ENCODE results near the gene TNS3. TPM values are rescaled to one million over a fixed set of nuclear protein-coding genes. Genes with fewer than 3 reads are reported as not detected.

Gene TNS3
- total and polyA plus RNA-seq, 2 of the 13 experiments (the other 11 are each of a cell fraction or from before 2014, with no cell fraction given) = 52.9 to 55.7 TPM

DNA sequence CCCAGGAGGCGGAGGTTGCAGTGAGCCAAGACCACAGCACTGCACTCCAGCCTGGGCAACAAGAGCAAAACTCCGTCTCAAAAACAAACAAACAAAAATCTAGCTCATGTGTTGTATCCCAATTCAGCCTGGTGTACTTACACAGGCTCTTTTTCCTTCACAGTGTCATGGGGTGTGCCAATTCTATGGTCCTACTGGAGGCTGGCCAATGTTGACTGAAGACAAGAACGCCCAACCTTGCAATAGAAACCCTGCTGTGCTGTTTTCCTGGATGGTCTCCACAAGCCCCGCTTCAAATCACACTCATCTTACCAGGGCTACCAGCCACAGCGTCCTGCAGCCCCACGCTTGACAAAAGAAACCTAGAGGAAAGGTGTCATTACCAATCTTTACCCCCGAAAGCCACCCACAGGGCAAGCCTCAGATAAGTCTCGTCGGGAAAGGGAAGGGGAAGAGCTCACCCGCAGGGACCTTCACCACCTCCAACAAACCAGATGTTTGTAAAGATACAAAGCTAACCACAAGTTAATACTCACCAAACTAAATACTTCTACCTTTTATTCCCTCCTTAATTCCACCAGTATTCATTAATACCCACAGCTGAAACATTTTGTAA lies 64.8 kb downstream of the TNS3 start:
- H2AFZ ChIP-seq (ENCODE audit: low read length) = no peak overlapping the region
- no peak overlapping the region for H3K4me3 ChIP-seq (replicated peaks in 1 of 3; ENCODE audit: insufficient read depth in 1 of 3, low read depth in 2 of 3, low read length in 3 of 3)
- no peaks in the 10 kb centered on the region for H3K9me3 ChIP-seq (ENCODE audit: low read length)
- no peak overlapping the region for H3K4me2 ChIP-seq (ENCODE audit: low read depth, low read length)
- peaks cover 68% of the 10 kb centered on the region for H4K20me1 ChIP-seq (ENCODE audit: insufficient read depth, low read length)
- H3K27me3 ChIP-seq (ENCODE audit: control insufficient read depth in 1 of 2, insufficient read depth in 2 of 2, low read length in 2 of 2) = no peaks in the 10 kb centered on the region
- no peak overlapping the region for H3K27ac ChIP-seq (ENCODE audit: extremely low read length, insufficient read depth, low read length)
- ATAC-seq (no peak), FAIRE-seq (no peak), DNase-seq (ENCODE audit: low spot score) (no peak)
- WGBS (ENCODE audit: low lambda C conversion rate) = 96% methylated on average over 10 of the region's 10 CpGs
- ChIA-PET POLR2A (no interaction called here), CTCF (ENCODE audit: low intra/inter-chr PET ratio, low total read pairs) (no interaction called here)
- peaks cover 95% of the 10 kb centered on the region for H3K79me2 ChIP-seq (ENCODE audit: insufficient read depth, low read length)
- no peak overlapping the region for H3K9ac ChIP-seq (ENCODE audit: insufficient read depth, low read depth, low read length)
- peaks cover 83% of the 10 kb centered on the region for H3K4me1 ChIP-seq (ENCODE audit: insufficient read depth, low read length)
- in situ Hi-C loops (cut with HindIII; ENCODE audit: extremely low pct_ligation_motif_present, low pct_unique_long_range_greater_than_20kb) (no loop called here), intact Hi-C loops (cut with micrococcal nuclease; ENCODE audit: unreplicated experiment) (no loop called here)
- no peak for TF ChIP-seq SSRP1 (CRISPR knock-in tag; IDR thresholded peaks at IDR 0.05)
- peaks cover 14 to 48% of the 10 kb centered on the region in 2 experiments for H3K36me3 ChIP-seq (replicated peaks in 1 of 2; ENCODE audit: control insufficient read depth in 1 of 2, insufficient read depth in 2 of 2, low read length in 2 of 2)
- no TSS peak for BruUV-seq (replicated peaks)

DNA sequence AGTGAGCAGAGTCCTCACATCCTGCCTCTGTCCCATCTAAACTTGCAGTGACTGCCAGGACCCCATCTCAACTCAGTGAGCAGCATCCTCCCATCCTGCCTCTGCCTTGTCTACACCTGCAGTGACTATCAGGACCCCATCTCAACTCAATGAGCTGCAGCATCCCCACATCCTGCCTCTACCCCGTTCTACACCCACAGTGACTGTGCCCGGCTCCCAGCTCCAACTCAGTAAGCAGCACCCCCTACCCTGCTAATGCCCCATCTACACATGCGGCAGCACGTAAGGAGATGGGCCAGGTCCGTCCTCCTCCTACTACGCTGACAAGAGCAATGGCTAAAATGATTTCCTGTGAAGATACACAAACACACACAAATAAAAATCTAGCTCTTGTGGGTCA lies 65.5 kb downstream of the TNS3 start:
- Histone ChIP-seq H3K4me1 (ENCODE audit: insufficient read depth, low read length) (peaks cover 83% of the 10 kb centered on the region), H3K27ac (ENCODE audit: extremely low read length, insufficient read depth, low read length) (no peak overlapping the region), H3K4me2 (ENCODE audit: low read depth, low read length) (no peak overlapping the region), H3K9ac (ENCODE audit: insufficient read depth, low read depth, low read length) (no peak overlapping the region), H4K20me1 (ENCODE audit: insufficient read depth, low read length) (peaks cover 67% of the 10 kb centered on the region), H3K9me3 (ENCODE audit: low read length) (no peaks in the 10 kb centered on the region), H3K79me2 (ENCODE audit: insufficient read depth, low read length) (peaks cover 95% of the 10 kb centered on the region), H3K27me3 (ENCODE audit: control insufficient read depth in 1 of 2, insufficient read depth in 2 of 2, low read length in 2 of 2) (no peaks in the 10 kb centered on the region), H2AFZ (ENCODE audit: low read length) (no peak overlapping the region), H3K36me3 (replicated peaks in 1 of 2; ENCODE audit: control insufficient read depth in 1 of 2, insufficient read depth in 2 of 2, low read length in 2 of 2) (peaks cover 16 to 48% of the 10 kb centered on the region in 2 experiments), H3K4me3 (replicated peaks in 1 of 3; ENCODE audit: insufficient read depth in 1 of 3, low read depth in 2 of 3, low read length in 3 of 3) (no peak overlapping the region)
- DNase-seq (ENCODE audit: low spot score) (no peak), ATAC-seq (no peak), FAIRE-seq (no peak)
- intact Hi-C loops (cut with micrococcal nuclease; ENCODE audit: unreplicated experiment) (no loop called here), in situ Hi-C loops (cut with HindIII; ENCODE audit: extremely low pct_ligation_motif_present, low pct_unique_long_range_greater_than_20kb) (no loop called here)
- CTCF ChIA-PET (ENCODE audit: low intra/inter-chr PET ratio, low total read pairs) = no interaction called here
- POLR2A ChIA-PET = no interaction called here
- BruUV-seq (replicated peaks) = no TSS peak
- no peak for TF ChIP-seq ZNF383 (CRISPR knock-in tag; IDR thresholded peaks at IDR 0.05; ENCODE audit: borderline replicate concordance)
- TF ChIP-seq ZNF790 (CRISPR knock-in tag; IDR thresholded peaks at IDR 0.05; ENCODE audit: borderline replicate concordance) = no peak
- TF ChIP-seq TP53 (CRISPR knock-in tag; conservative IDR thresholded peaks at IDR 0.05) = no peak
- no peak for TF ChIP-seq MZF1 (CRISPR knock-in tag; IDR thresholded peaks at IDR 0.05; ENCODE audit: borderline replicate concordance)
- TF ChIP-seq, protein P1, sequence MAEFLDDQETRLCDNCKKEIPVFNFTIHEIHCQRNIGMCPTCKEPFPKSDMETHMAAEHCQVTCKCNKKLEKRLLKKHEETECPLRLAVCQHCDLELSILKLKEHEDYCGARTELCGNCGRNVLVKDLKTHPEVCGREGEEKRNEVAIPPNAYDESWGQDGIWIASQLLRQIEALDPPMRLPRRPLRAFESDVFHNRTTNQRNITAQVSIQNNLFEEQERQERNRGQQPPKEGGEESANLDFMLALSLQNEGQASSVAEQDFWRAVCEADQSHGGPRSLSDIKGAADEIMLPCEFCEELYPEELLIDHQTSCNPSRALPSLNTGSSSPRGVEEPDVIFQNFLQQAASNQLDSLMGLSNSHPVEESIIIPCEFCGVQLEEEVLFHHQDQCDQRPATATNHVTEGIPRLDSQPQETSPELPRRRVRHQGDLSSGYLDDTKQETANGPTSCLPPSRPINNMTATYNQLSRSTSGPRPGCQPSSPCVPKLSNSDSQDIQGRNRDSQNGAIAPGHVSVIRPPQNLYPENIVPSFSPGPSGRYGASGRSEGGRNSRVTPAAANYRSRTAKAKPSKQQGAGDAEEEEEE (CRISPR knock-in tag; IDR thresholded peaks at IDR 0.05; ENCODE audit: borderline replicate concordance) = no peak
- TF ChIP-seq RXRB (CRISPR knock-in tag; IDR thresholded peaks at IDR 0.05; ENCODE audit: borderline replicate concordance) = no peak
- no peak for TF ChIP-seq TRIM22 (IDR thresholded peaks at IDR 0.05)
- no peak for TF ChIP-seq ATF1 (CRISPR knock-in tag; IDR thresholded peaks at IDR 0.05)
- TF ChIP-seq POLR2A (IDR thresholded peaks at IDR 0.05; ENCODE audit: insufficient read depth in 1 of 2, low read depth in 2 of 2, low read length in 2 of 2) = no peak
- TF ChIP-seq RFX1 (IDR thresholded peaks at IDR 0.05) = no peak
- 97% methylated on average over 6 of the region's 6 CpGs for WGBS (ENCODE audit: low lambda C conversion rate)

Data from HepG2 (cell line).